IPS-NIHi7 (cell line): Measurements from ENCODE around the gene CLHC1.
"Not testable (repeated sequence)": the region's sequence is repeated elsewhere in the genome, so short reads cannot be mapped to it uniquely, and the experiment has no call there.

ENCODE experiments used
- DNase-seq: peaks from one replicate; pipeline ENCODE4 v3.0.0; 2012; ENCODE audit warnings: mixed read lengths; ENCODE audit errors: extremely low spot score

The CLHC1 gene

DNA sequence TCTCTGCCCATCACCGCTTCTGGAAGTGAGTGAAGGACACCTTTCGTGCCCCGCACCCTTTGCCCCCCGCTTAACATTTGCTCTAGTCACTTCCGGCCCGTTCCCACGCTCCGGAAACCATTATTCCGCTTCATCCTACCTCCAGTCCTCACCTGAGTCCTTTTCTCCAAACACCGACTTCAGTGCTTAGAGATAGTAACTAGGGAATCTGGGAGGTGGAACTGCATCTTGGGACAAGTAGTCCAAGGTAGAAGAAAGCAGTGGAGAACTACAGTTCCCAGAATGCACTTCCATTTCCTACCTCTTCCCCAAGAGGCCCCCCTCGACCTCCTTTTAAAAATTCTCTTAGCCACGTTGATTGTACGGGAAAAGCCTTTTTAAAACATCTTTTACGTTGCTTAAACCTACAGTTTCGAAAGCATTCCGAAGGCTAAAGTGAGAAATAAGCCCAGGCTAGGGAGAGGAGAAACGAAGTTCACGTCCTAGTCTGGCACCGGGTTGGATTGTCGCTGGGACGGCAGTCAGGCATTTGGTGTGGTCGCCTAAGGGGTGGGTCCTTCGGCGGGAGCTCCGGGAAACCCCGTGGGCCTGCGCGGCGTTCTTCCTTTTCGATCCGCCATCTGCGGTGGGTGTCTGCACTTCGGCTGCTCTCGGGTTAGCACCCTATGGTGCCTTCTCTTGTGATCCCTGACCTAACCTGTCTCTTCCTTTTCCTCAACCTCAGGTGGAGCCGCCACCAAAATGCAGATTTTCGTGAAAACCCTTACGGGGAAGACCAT lies at the start of gene CLHC1, which contains the start of gene RPS27A:
Gene CLHC1, minus strand, starts transcription at position 210 of the 779 bp plus-strand sequence. CDS start 9,882 bp downstream, outside the sequence.
Gene RPS27A, plus strand, starts transcription at position 605 of the 779 bp plus-strand sequence. Its CDS starts 137 bp downstream, at position 742.
- DNase-seq: peak; percentile 89

- not testable (repeated sequence) for DNase-seq
Measured at GRCh38 chr2:55280851-55281546, 48.9 kb upstream of the CLHC1 start.

DNA sequence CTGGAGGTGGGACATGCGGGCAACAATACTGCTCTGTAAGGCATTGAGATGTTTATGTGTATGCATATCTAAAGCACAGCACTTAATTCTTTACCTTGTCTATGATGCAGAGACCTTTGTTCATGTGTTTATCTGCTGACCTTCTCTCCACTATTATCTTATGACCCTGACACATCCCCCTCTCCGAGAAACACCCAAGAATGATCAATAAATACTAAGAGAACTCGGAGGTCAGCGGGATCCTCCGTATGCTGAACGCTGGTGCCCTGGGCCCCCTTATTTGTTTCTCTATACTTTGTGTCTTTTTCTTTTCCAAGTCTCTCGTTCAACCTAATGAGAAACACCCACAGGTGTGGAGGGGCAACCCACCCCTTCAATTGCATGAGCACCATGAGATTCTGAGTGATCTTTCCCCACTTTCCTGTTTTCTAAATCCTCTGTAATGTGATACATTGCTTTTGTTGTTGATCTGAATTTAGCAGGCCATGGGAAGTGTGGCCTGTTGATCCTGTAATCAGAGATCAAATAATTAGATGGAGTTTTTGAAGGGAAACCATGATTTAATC lies 47.8 kb upstream of the CLHC1 start:
- not testable (repeated sequence) for DNase-seq

- not testable (repeated sequence) for DNase-seq
Measured at GRCh38 chr2:55279214-55279835, 47.2 kb upstream of the CLHC1 start.

- DNase-seq: no peak
Measured at GRCh38 chr2:55277310-55277709, 45.2 kb upstream of the CLHC1 start.

DNA sequence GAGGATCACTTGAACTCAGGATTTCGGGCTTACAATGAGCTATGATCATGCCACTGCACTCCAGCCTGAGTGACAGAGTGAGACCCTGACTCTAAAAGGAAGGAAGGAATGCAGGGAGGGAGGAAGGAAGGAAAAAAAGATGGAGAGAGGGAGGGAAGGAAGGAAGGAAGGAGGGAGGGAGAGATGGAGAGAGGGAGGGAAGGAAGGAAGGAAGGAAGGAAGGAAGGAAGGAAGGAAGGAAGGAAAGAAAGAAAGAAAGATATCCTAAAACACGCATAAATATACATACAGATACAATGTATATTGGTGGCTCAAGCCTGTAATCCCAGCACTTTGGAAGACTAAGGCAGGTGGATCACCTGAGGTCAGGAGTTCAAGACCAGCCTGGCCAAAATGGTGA lies 42.3 kb upstream of the CLHC1 start:
- DNase-seq: not testable (repeated sequence)

DNA sequence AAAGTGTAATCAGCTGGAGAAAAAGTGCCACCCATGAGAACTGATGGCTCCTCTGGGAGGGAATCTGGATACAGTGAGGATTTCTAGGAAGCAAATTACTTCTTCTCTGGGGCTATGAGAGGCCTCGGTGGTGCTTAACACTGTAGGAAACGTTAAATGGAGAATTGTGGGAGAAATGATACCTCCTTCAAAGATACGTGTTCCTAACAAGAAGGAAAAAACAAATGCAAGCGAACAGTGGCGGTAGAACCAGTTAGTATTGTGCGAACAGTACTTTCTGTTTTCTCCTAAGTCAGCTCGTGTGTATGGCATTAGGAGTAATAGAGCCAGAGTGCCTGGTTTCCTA lies 37.5 kb upstream of the CLHC1 start:
- no peak for DNase-seq

GRCh38 chr2:55268907-55269644 lies 37.0 kb upstream of the CLHC1 start, which contains the start of gene MTIF2:
TSS of gene MTIF2 (minus strand) at chr2:55269231. CDS start at chr2:55263858, 5,373 bp downstream.
- peak; percentile 94 for DNase-seq

DNA sequence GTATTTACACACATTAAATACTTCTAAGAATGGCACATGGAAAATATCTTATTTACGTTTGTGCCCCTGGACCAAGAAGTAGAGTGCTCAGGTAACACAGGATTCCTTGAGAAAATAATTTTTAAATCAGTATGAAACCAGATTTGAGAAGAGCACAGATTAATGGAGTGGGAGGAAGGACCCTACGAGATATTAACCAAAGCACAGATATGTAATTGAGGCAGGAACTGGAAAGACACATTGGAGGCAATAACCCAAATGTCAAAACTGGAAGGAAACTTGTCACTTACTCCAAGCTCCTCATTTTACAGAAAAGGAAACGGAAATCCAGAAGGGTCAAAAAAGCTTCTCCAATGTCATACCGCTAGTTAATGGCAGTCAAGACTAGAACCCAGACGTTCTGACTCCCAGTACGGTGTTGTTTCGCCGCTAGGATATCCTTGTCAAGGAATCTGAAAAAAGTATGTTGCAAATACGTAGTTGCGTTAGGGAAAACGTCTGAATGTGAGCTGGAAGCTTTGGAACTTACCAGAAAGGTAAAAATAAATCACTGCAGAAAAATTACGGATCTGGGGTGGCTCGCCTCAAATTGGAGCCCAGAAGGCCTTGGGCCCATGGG lies 36.3 kb upstream of the CLHC1 start:
- no peak for DNase-seq

DNA sequence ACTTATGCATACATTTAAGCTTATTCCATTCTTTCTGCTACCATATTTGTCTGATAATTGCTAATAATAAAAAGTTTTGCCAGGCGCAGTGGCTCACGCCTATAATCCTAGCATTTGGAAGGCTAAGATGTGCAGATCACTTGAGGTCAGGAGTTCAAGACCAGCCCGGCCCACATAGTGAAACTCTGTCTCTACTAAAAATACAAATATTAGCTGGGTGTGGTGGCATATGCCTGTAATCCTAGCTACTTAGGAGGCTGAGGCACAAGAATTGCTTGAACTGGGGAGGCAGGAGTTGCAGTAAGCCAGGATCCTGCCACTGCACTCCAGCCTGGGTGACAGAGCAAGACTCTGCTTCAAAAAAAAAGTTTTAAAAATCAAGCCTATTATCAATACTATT lies 27.5 kb upstream of the CLHC1 start:
- DNase-seq: not testable (repeated sequence)

DNA sequence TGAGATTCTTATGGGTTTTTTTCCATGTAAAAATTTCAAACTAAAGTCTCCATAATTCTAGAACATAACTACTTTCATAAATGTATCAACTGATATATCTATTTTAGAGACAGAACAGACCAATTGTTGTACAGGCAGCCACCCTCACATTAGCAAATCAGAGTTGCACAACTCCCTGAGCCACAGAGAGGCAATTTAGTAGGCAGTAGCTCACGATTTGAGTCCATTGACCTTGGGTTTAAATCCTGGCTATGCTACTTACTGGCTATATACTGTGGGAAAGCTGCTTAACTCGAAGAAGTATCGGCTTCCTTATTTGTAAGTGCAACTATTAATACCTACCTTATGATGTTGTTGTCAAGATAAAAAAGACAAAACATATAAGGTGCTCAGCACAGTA lies 20.7 kb upstream of the CLHC1 start:
- no peak for DNase-seq

DNA sequence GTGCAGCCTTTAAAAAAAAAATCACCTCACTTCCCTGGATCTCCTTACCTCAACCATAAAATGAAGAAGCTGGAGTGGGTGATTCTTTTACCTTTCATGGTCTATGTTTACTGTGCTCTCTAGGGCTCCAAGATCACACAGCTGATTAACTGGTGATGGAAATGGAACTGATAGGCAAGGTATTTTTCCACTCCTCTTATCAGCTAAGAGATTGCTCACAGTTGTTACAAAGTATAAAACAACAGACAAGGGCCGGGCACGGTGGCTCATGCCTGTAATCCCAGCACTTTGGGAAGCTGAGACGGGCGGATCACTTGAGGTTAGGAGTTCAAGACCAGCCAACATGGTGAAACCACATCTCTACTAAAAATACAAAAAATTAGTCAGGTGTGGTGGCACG lies 14.9 kb upstream of the CLHC1 start:
- no peak for DNase-seq

DNA sequence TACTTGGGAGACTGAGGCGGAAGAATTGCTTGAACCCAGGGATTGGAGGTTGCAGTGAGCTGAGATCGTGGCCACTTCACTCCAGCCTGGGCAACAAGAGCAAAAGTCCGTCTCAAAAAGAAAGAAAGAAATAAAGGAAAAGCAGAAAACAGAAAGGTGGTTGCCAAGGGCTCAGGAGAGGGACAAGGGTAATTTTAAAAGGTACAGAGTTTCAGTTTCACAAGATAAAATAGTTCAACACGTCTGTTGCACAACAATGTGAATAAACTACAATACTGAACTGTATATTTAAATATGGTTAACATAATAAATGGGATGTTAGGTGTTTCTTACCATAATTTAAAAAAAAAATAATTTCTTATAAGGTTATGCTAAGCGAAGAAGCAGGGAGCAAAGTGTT lies 13.3 kb upstream of the CLHC1 start:
- no peak for DNase-seq

DNA sequence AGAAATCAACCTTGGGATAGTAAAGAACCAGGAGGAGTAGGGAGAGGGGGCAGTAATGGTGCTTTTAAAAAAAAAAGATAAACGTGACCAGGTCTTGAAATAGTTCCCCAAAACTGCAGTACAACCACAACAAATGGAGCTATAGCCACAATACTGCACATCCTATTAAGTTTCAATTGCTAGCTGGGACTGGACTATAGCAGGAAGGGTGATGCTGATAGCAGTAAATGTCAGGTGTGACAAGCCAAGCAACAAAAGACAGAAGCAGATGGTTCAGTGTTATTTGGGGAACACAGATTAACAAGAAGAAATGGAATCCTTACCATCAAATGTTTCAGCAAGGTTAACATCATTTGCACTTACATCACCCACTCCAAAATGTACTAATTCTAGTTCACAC lies 10.5 kb upstream of the CLHC1 start:
- no peak for DNase-seq

- DNase-seq: not testable (repeated sequence)
Measured at GRCh38 chr2:55241582-55241981, 9.5 kb upstream of the CLHC1 start.

DNA sequence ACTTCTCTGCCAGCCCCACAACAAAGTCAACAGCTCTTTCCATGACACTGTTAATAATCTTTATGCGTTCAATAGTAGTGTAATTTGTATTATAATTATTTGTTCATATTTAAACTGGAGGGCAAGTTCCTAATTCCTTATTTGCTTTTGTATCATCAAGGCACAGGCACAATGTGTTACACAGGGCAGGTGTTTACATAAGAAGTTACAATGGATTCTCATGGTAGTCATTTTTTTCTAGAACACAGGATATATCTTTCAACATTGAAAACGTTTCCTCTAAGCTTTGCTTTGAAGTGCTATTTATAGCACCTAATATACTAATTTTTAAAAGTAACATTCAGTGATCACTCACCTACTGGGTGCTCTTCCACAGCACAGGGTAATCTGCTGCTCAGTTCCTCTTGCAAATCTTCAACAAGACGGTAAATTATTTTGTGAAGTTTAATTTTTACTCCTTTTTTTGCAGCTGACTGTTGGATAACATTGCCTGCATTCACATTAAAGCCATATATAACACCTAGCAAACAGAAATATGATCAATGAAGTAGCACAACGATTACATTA lies 7.6 kb upstream of the CLHC1 start:
- DNase-seq: no peak

DNA sequence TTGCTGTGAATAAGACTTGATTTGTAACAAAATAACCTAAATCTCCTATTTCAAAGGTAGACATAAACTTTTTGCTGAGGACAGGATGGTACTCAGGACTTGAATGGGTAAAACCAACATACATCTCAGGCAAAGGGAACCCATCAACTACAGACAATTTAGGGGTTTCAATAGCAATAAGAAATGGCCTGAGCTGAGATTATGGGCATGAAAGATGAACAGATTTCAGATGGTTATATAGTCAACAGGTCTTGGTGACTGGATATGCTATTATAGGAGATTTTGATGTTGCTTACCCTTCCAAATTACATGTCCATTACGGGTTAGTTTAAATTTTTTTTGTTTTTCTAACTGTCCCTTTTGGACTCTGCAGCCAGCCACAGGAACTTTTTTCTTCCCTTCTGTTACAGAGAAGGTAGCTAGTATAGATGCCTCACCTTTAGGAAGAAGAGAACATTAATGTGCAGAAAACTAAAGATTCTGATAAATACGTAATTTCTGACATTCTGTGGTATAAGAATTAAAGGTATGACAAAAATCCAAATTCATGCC lies 5.0 kb upstream of the CLHC1 start:
- no peak for DNase-seq

DNA sequence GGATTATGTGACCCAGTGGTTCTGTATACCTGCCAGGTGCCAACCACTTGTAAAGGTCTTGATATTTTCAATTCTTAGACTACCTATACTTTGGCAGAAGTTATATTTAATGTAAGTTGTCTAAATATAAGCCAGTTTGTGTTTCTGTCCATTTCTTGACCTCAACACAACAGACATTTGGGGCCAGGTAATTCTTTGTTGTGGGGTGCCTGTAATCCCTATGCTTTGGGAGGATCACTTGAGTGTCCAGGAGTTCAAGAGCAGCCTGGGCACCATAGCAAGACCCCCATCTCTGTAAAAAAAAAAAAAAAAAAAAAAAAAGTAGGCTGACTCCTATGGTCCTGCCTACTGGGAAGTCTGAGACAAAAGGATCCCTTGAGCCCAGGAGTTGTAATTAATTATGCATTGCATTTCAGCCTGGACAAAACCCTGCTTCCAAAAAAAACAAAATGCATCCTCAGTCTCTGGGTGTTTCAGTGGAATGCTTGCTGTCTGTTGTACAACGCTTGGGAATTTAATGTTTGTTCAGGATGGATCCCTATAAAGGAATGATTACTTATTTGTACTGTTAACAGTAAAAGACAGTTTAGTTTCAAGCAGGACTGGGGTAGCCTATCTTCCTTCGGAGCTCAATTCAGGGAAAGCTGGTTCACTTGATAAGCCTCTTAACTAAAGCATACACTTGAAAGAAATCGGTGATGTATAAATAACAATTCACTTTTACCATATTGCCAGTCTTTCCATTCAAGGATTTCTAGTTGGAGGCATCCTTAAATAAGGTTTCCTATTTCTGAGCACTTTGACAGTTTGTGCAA lies 3.8 kb upstream of the CLHC1 start:
- DNase-seq: no peak

DNA sequence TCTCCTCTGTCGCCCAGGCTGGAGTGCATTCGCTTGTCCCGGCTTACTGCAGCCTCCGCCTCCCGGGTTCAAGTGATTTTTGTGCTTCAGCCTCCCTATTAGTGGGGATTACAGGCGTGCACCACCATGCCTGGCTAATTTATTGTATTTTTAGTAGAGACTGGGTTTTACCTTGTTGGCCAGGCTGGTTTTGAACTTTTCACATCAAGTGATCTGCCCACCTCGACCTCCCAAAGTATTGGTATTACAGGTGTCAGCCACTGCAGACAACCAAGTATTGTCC lies 1.5 kb upstream of the CLHC1 start:
- DNase-seq: no peak
